ENCODE results near the gene CSH2. TPM values are rescaled to one million over a fixed set of nuclear protein-coding genes. Genes with fewer than 3 reads are reported as not detected.

The CSH2 gene
- total and polyA plus RNA-seq, 9 of the 15 experiments (the other 6 are each of a cell fraction or from before 2014, with no cell fraction given): not detected

DNA sequence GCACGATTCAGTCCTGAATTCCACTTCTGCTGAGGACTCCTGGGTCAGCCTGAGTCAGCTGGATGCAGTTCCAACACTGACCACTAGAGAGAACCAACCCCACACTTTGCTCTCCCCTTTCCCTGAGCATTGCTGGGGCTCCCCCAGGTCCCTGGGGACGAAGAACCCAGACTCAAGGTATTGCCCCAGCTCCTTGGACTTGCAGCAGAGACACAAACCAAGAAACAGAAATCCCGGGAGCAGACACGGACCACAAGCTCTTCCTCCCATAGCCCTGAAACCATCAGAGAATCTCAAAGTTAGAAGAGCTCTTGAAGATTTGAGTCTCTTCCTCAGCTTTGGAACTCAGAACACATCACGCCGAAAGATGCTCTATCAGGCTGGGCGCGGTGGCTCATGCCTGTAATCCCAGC, 45.8 kb upstream of the CSH2 start (continued):
- TF ChIP-seq CBX2 (IDR thresholded peaks at IDR 0.05; ENCODE audit: insufficient read depth, low read length, poor library complexity, severe bottlenecking) (no peak), ZNF445 (CRISPR knock-in tag; IDR thresholded peaks at IDR 0.05; ENCODE audit: low read depth) (no peak), PRPF4 (IDR thresholded peaks at IDR 0.05; ENCODE audit: insufficient read depth, low read depth, low read length, poor library complexity, severe bottlenecking) (no peak), RBM17 (IDR thresholded peaks at IDR 0.05; ENCODE audit: borderline replicate concordance, low read depth, low read length) (no peak), TFAP4 (CRISPR knock-in tag; IDR thresholded peaks at IDR 0.05; ENCODE audit: borderline replicate concordance) (peak; percentile 85), ZNF766 (CRISPR knock-in tag; conservative IDR thresholded peaks at IDR 0.05) (no peak), KAT8 (IDR thresholded peaks at IDR 0.05; ENCODE audit: low read depth) (no peak), MXI1 (IDR thresholded peaks at IDR 0.05; ENCODE audit: low read depth, low read length) (no peak), KAT7 (CRISPR knock-in tag; IDR thresholded peaks at IDR 0.05; ENCODE audit: borderline replicate concordance) (no peak), GATA2 (CRISPR knock-in tag; IDR thresholded peaks at IDR 0.05) (no peak), PHF20 (IDR thresholded peaks at IDR 0.05; ENCODE audit: partially characterized antibody) (no peak), CHD1 (IDR thresholded peaks at IDR 0.05; ENCODE audit: low read length) (no peak), ZBTB40 (IDR thresholded peaks at IDR 0.05) (no peak), ZBTB40 (CRISPR knock-in tag; IDR thresholded peaks at IDR 0.05) (no peak), ZNF354B (CRISPR knock-in tag; IDR thresholded peaks at IDR 0.05) (no peak), NELFE (IDR thresholded peaks at IDR 0.05; ENCODE audit: insufficient read depth, insufficient read length) (no peak)
- TF ChIP-seq, protein P1, sequence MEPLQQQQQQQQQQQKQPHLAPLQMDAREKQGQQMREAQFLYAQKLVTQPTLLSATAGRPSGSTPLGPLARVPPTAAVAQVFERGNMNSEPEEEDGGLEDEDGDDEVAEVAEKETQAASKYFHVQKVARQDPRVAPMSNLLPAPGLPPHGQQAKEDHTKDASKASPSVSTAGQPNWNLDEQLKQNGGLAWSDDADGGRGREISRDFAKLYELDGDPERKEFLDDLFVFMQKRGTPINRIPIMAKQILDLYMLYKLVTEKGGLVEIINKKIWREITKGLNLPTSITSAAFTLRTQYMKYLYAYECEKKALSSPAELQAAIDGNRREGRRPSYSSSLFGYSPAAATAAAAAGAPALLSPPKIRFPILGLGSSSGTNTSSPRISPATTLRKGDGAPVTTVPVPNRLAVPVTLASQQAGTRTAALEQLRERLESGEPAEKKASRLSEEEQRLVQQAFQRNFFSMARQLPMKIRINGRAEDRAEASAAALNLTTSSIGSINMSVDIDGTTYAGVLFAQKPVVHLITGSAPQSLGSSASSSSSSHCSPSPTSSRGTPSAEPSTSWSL (CRISPR knock-in tag; IDR thresholded peaks at IDR 0.05; ENCODE audit: borderline replicate concordance): no peak

Measured in K562 (cell line).